Measurements from ENCODE around the gene GYPC.

Gene GYPC

DNA sequence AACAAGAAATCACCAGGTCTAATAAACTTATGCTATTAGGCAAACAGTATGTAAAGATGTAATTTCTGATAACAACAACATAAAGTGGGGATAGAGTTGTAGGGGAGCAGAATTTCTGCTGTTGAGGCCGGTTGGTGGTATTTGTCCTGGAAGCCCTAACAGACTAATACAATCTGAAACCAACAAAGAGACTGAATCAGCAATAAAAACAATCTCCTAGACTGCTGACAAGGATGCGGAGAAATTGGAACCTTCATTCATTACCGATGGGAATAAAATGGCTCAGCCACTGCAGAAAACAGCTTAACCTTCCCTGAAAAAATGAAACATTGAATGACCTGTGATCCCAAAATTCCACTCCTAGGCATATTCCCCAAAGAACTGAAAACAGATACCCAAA is 88.7 kb downstream of the GYPC start:
- Histone ChIP-seq H3K4me3 (ENCODE audit: severe bottlenecking) (no peak overlapping the region), H3K27me3 (ENCODE audit: insufficient read depth, poor library complexity, severe bottlenecking) (no peaks in the 10 kb centered on the region), H3K9me3 (ENCODE audit: severe bottlenecking) (no peaks in the 10 kb centered on the region), H3K4me1 (ENCODE audit: insufficient read depth, poor library complexity, severe bottlenecking) (no peaks in the 10 kb centered on the region), H3K27ac (ENCODE audit: poor library complexity, severe bottlenecking) (no peak overlapping the region), H3K36me3 (ENCODE audit: low read depth) (no peaks in the 10 kb centered on the region)
- ATAC-seq (ENCODE audit: low read depth) (no peak), DNase-seq (ENCODE audit: low spot score) (no peak)
- TF ChIP-seq, protein P1, sequence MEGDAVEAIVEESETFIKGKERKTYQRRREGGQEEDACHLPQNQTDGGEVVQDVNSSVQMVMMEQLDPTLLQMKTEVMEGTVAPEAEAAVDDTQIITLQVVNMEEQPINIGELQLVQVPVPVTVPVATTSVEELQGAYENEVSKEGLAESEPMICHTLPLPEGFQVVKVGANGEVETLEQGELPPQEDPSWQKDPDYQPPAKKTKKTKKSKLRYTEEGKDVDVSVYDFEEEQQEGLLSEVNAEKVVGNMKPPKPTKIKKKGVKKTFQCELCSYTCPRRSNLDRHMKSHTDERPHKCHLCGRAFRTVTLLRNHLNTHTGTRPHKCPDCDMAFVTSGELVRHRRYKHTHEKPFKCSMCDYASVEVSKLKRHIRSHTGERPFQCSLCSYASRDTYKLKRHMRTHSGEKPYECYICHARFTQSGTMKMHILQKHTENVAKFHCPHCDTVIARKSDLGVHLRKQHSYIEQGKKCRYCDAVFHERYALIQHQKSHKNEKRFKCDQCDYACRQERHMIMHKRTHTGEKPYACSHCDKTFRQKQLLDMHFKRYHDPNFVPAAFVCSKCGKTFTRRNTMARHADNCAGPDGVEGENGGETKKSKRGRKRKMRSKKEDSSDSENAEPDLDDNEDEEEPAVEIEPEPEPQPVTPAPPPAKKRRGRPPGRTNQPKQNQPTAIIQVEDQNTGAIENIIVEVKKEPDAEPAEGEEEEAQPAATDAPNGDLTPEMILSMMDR (IDR thresholded peaks at IDR 0.05; ENCODE audit: poor library complexity, severe bottlenecking): no peak

Data from RWPE2 (cell line).